Gastrocnemius medialis (tissue), 4 donors: Measurements from ENCODE around the gene EXOC3L2. TPM values are rescaled to one million over a fixed set of nuclear protein-coding genes. Genes with fewer than 3 reads are reported as not detected.

Source experiments
- ATAC-seq, 2 donors: fragments of 150-250 bp; one replicate each; pipeline ENCODE4 v1.9.1; 2016
- DNase-seq, 2 donors: peaks; one replicate each; pipeline ENCODE4 v3.0.0-alpha.2; 2019
- H3K27ac ChIP-seq, 4 donors: fragments of 200-600 bp; sonication (generic); 1 replicate in 1 of 4; 2 replicates in 3 of 4; pipeline ENCODE4 v1.5.1; 2016 to 2018; ENCODE audit warnings: mild to moderate bottlenecking in 2 of 4, moderate library complexity in 1 of 4
- H3K27me3 ChIP-seq, 3 donors: fragments of 200-600 bp; sonication (generic) in 2 of 3; 1 replicate in 1 of 3; 2 replicates in 2 of 3; pipeline versions ENCODE4 v1.5.1 to v1.6.0; 2016 to 2019; ENCODE audit warnings: mild to moderate bottlenecking in 1 of 3, moderate library complexity in 1 of 3
- H3K36me3 ChIP-seq, 2 donors: fragments of 200-600 bp; sonication (generic) in 1 of 2; one replicate each; pipeline ENCODE4 v1.5.1; 2017 to 2018
- H3K4me1 ChIP-seq, 2 donors: fragments of 200-600 bp; sonication (generic) in 1 of 2; one replicate each; pipeline ENCODE4 v1.5.1; 2016 to 2017; ENCODE audit warnings: mild to moderate bottlenecking in 2 of 2
- H3K4me3 ChIP-seq, 4 donors: fragments of 200-600 bp; sonication (generic) in 3 of 4; 1 replicate in 1 of 4; 2 replicates in 3 of 4; pipeline ENCODE4 v1.5.1; 2016 to 2019; ENCODE audit warnings: mild to moderate bottlenecking in 2 of 4
- H3K9me3 ChIP-seq, 3 donors: fragments of 200-600 bp; sonication (generic) in 2 of 3; 1 replicate in 1 of 3; 2 replicates in 2 of 3; pipeline ENCODE4 v1.5.1; 2016 to 2019
- POLR2A ChIP-seq, 2 donors: fragments of 450-650 bp; IDR thresholded peaks; one replicate each; pipeline ENCODE4 v1.6.1; 2017; ENCODE audit warnings: antibody characterized with exemption in 2 of 2, mild to moderate bottlenecking in 2 of 2, moderate library complexity in 2 of 2
- in situ Hi-C, 4 donors: fragments of 200-750 bp; cut with MboI; loops; one replicate each; pipeline versions ENCODE4 v1.15.0 to v1.8.0; 2017; ENCODE audit warnings: low sequenced_read_pairs in 4 of 4
- intact Hi-C: fragments of 100-400 bp; cut with DNase I; formaldehyde crosslinking; loops from one replicate; pipeline ENCODE4 v1.15.1; 2023; ENCODE audit warnings: low total_unique reads
- total RNA-seq, 4 donors: library from RNA; depleted of rRNA; stranded (reverse); fragments of >200 nt; gene quantifications; one replicate each; pipeline versions ENCODE4 v1.1.0 to v1.2.3, GENCODE V29; 2016
- TF ChIP-seq, protein P1 (sequence below), 5 experiments: fragments of 450-650 bp in 3 of 5; fragments of 200-600 bp in 2 of 5; sonication (generic) in 2 of 5; IDR thresholded peaks in 4 of 5; conservative IDR thresholded peaks in 1 of 5; 1 replicate in 4 of 5; 2 replicates in 1 of 5; pipeline ENCODE4 v1.5.1; 2016 to 2019; ENCODE audit warnings: antibody characterized with exemption in 5 of 5, mild to moderate bottlenecking in 3 of 5, moderate library complexity in 3 of 5

Gene EXOC3L2
- total RNA-seq, 4 donors from 2014 or later = 0.46 to 0.55 TPM; not detected in 2

DNA sequence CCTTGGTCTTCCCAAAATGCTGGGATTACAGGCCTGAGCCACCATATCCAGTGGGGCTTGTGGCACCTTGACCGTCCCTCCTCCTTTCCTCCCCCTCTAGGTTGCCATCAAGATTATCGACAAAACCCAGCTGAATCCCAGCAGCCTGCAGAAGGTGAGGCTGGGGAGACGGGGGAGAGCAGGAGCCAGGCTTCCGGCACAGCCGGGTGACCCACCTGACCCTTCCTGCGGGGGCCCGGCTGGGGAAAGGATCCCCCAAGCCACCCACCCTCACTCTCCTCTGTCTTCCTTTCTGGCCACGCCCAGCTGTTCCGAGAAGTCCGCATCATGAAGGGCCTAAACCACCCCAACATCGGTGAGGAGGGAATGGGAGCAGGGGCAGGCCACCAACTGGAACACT, 17.8 kb upstream of the EXOC3L2 start:
- TF ChIP-seq POLR2A (IDR thresholded peaks at IDR 0.05) = no peak
- TF ChIP-seq, protein P1, sequence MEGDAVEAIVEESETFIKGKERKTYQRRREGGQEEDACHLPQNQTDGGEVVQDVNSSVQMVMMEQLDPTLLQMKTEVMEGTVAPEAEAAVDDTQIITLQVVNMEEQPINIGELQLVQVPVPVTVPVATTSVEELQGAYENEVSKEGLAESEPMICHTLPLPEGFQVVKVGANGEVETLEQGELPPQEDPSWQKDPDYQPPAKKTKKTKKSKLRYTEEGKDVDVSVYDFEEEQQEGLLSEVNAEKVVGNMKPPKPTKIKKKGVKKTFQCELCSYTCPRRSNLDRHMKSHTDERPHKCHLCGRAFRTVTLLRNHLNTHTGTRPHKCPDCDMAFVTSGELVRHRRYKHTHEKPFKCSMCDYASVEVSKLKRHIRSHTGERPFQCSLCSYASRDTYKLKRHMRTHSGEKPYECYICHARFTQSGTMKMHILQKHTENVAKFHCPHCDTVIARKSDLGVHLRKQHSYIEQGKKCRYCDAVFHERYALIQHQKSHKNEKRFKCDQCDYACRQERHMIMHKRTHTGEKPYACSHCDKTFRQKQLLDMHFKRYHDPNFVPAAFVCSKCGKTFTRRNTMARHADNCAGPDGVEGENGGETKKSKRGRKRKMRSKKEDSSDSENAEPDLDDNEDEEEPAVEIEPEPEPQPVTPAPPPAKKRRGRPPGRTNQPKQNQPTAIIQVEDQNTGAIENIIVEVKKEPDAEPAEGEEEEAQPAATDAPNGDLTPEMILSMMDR (IDR thresholded peaks at IDR 0.05 in 4 of 5, conservative IDR thresholded peaks at IDR 0.05 in 1 of 5) = no peak
- H3K9me3 ChIP-seq = no peaks in the 10 kb centered on the region
- no peak overlapping the region for H3K4me3 ChIP-seq
- no peak for DNase-seq
- no peak for ATAC-seq
- in situ Hi-C loops (no loop called here), intact Hi-C loops (no loop called here)
- no peaks in the 10 kb centered on the region for H3K36me3 ChIP-seq
- no peaks in the 10 kb centered on the region for H3K4me1 ChIP-seq
- H3K27me3 ChIP-seq = no peaks in the 10 kb centered on the region
- H3K27ac ChIP-seq = no peak overlapping the region

GRCh38 chr19:45262570-45262969, 17.4 kb upstream of the EXOC3L2 start:
- DNase-seq (no peak), ATAC-seq (no peak)
- TF ChIP-seq, protein P1 (IDR thresholded peaks at IDR 0.05 in 4 of 5, conservative IDR thresholded peaks at IDR 0.05 in 1 of 5) = no peak
- no peak for TF ChIP-seq POLR2A (IDR thresholded peaks at IDR 0.05)
- no peaks in the 10 kb centered on the region for H3K9me3 ChIP-seq
- H3K27me3 ChIP-seq = no peaks in the 10 kb centered on the region
- intact Hi-C loops = no loop called here
- H3K36me3 ChIP-seq = no peaks in the 10 kb centered on the region
- H3K4me3 ChIP-seq = no peak overlapping the region
- H3K27ac ChIP-seq = no peak overlapping the region
- H3K4me1 ChIP-seq = no peaks in the 10 kb centered on the region
- in situ Hi-C loops = no loop called here

DNA sequence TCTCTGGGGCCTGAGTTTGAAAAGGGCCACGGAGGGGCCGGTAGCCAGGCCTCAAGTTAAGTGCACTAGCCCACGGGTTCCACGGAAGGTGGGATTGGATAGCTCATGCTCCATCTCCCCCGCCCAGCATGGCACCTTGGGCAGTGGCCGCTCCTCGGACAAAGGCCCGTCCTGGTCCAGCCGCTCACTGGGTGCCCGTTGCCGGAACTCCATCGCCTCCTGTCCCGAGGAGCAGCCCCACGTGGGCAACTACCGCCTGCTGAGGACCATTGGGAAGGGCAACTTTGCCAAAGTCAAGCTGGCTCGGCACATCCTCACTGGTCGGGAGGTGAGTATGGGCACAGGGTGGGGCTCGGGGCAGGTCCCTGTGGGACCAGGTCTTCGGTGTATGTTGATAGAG, 13.7 kb upstream of the EXOC3L2 start:
- in situ Hi-C loops (no loop called here), intact Hi-C loops (no loop called here)

DNA sequence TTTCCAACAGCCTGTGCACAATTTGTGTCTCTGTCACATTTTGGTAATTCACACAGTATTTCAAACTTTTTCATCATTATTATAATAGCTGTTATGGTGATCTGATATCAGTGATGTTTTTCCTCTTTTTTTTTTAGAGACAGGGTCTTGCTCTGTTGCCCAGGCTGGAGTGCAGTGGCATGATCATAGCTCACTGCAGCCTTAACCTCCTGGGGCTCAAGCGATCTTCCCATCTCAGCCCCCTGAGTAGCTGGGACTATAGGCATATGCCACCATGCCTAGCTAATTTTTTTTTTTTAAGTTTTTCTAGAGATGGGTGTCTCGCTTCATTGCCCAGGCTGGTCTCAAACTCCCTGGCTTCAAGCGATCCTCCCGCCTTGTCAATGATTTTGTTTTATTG, 11.6 kb upstream of the EXOC3L2 start:
- in situ Hi-C loops = no loop called here

More for the DNA sequence above, 13.7 kb upstream of the EXOC3L2 start:
- Histone ChIP-seq H3K4me1 (no peaks in the 10 kb centered on the region), H3K27ac (no peak overlapping the region), H3K27me3 (no peaks in the 10 kb centered on the region), H3K36me3 (no peaks in the 10 kb centered on the region), H3K4me3 (no peak overlapping the region), H3K9me3 (no peaks in the 10 kb centered on the region)
- ATAC-seq = no peak
- TF ChIP-seq, protein P1 (IDR thresholded peaks at IDR 0.05 in 4 of 5, conservative IDR thresholded peaks at IDR 0.05 in 1 of 5) = no peak
- no peak for TF ChIP-seq POLR2A (IDR thresholded peaks at IDR 0.05)
- no peak for DNase-seq

More for the DNA sequence above, 11.6 kb upstream of the EXOC3L2 start:
- intact Hi-C loops = no loop called here
- Histone ChIP-seq H3K36me3 (no peaks in the 10 kb centered on the region), H3K27me3 (no peaks in the 10 kb centered on the region), H3K4me1 (peaks cover 14 to 17% of the 10 kb centered on the region in 2 donors), H3K9me3 (no peaks in the 10 kb centered on the region), H3K4me3 (no peak overlapping the region), H3K27ac (no peak overlapping the region)
- no peak for DNase-seq
- ATAC-seq = no peak
- TF ChIP-seq, protein P1 (IDR thresholded peaks at IDR 0.05 in 4 of 5, conservative IDR thresholded peaks at IDR 0.05 in 1 of 5) = no peak
- no peak for TF ChIP-seq POLR2A (IDR thresholded peaks at IDR 0.05)
